Measurements from ENCODE around the gene NRN1.
"Not testable (repeated sequence)": the region's sequence is repeated elsewhere in the genome, so short reads cannot be mapped to it uniquely, and the experiment has no call there.

GRCh38 chr6:5968036-5968435 lies 38.7 kb downstream of the NRN1 start:
- not testable (repeated sequence) for TF ChIP-seq POLR2A, CTCF (IDR thresholded peaks at IDR 0.05)

All from esophagus squamous epithelium (tissue), 4 donors.